ENCODE measurements around the gene B4GALT4. TPM values are rescaled to one million over a fixed set of nuclear protein-coding genes. Genes with fewer than 3 reads are reported as not detected.

The B4GALT4 gene
- total and polyA plus RNA-seq, 2 donors (not counting 3 experiments of a cell fraction or from before 2014, with no cell fraction given): 3.7 to 7.1 TPM

DNA sequence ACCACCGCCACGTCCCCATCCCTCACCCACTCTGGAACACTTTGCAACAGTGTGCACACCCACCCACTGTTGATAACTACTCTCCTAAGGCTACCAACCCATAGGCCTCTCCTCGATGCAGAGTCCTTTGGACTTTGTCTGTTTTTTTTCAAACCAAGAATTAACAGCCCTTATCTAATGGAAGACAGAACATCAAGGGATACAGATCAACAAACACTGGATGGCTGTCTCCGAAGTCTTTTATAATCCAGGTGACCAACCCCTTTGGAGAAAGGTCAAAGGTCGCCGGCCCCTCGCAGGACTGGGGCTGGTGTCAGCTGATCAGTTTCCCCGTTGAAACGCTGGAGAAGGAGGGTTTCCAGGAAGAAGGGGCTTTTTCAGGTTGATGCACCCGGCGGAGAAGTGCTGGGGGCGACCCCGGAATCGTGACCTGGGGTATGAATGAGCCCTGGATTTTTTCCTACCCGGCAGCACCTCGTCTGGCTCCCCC, 532 bp downstream of the B4GALT4 start:
- intact Hi-C loops (cut with micrococcal nuclease) (loop anchor here (2.0 kb wide), 1 partner anchor 55 kb away; the partner anchor contains the start of gene ARHGAP31), dilution Hi-C loops (cut with MboI; ENCODE audit: extremely low pct_ligation_motif_present, low sequenced_read_pairs) (no loop called here)
- FAIRE-seq: no peak
- H3K9me1 ChIP-seq (replicated peaks; ENCODE audit: control insufficient read depth, extremely low read depth, insufficient read depth, low read length): no peaks in the 10 kb centered on the region
- no peaks in the 10 kb centered on the region for H3K27me3 ChIP-seq (ENCODE audit: control insufficient read depth in 2 of 2, insufficient read depth in 2 of 2, low read length in 2 of 2)
- peak overlapping the region; percentile 71 for H3K27ac ChIP-seq (ENCODE audit: insufficient read depth, low read depth, low read length)
- peak overlapping the region; percentile 61 for H3K4me2 ChIP-seq (ENCODE audit: insufficient read depth, low read length)
- H3K4me3 ChIP-seq (replicated peaks in 1 of 3; ENCODE audit: insufficient read depth in 1 of 3, low read depth in 1 of 3, low read length in 3 of 3): peak overlapping the region; percentile 39 to 78 (median 71)
- H3K79me2 ChIP-seq (ENCODE audit: control insufficient read depth, insufficient read depth, low read length): no peaks in the 10 kb centered on the region
- POLR2A ChIA-PET: interaction anchor here (1.0 to 1.5 kb wide), 2 partner anchors 18 to 109 kb away, joined by 4 read pairs; no protein-coding TSS in a partner anchor
- TF ChIP-seq, protein P1, sequence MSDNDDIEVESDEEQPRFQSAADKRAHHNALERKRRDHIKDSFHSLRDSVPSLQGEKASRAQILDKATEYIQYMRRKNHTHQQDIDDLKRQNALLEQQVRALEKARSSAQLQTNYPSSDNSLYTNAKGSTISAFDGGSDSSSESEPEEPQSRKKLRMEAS (IDR thresholded peaks at IDR 0.05; ENCODE audit: insufficient read depth, insufficient read length): no peak
- no peak for TF ChIP-seq FOS (IDR thresholded peaks at IDR 0.05; ENCODE audit: borderline replicate concordance, insufficient read depth, low read length)
- CTCF ChIA-PET: interaction anchor here (0.9 to 2.2 kb wide), 15 partner anchors 9 to 441 kb away, joined by 3 to 36 read pairs (median 7); partner anchors contain the start of genes ARHGAP31, COX17, IGSF11 and TEX55
- H2AFZ ChIP-seq (ENCODE audit: low read depth, low read length): peak overlapping the region; percentile 69
- BruUV-seq (replicated peaks): TSS peak; percentile 34
- peaks cover 13% of the 10 kb centered on the region for H3K4me1 ChIP-seq (ENCODE audit: control insufficient read depth, extremely low read depth, insufficient read depth, low read length)
- H4K20me1 ChIP-seq (replicated peaks; ENCODE audit: control insufficient read depth, extremely low read depth, insufficient read depth, low read length): no peaks in the 10 kb centered on the region
- no peak for DNase-seq (ENCODE audit: low read depth, low spot score)
- peak overlapping the region; percentile 84 for H3K9ac ChIP-seq (replicated peaks; ENCODE audit: extremely low read depth, insufficient read depth, low read length)
- peaks cover 0 to 3% of the 10 kb centered on the region in 2 experiments for H3K36me3 ChIP-seq (ENCODE audit: control insufficient read depth in 2 of 2, extremely low read depth in 1 of 2, insufficient read depth in 2 of 2, low read length in 2 of 2)
- no peaks in the 10 kb centered on the region for H3K9me3 ChIP-seq (replicated peaks; ENCODE audit: control insufficient read depth, insufficient read depth, low read length)

DNA sequence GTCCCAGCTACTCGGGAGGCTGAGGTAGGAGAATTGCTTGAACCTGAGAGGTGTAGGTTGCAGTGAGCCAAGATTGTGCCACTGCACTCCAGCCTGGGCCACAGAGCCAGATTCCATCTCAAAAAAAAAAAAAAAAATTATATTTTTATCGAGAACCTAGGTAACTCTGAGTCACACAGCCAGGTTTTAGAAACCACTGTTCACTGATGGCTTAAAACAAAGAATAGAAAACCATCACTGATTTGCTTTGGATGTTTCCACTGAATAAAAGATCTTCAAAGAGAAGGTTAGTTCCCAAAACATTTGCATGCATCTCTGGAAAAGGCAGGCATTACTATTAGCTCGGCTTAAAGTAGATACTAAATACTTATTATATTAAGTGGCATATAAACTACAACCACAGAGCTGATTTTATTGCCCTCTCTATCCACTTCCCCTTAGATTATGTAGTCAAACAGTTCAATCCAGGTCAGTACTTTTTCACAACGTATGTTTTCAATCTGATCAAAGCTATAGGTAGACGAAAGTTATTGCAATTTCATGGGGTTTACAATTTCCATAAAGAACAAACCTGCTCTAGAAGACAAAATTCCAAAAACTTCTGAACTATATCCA, 1.4 kb downstream of the B4GALT4 start:
- ChIA-PET CTCF (interaction anchor here (0.9 kb wide), 1 partner anchor 442 kb away, joined by 3 read pairs; no protein-coding TSS in a partner anchor), POLR2A (no interaction called here)
- dilution Hi-C loops (cut with MboI; ENCODE audit: extremely low pct_ligation_motif_present, low sequenced_read_pairs): no loop called here
- DNase-seq (ENCODE audit: low read depth, low spot score) (peak; percentile 11), FAIRE-seq (no peak)
- H3K27ac ChIP-seq (ENCODE audit: insufficient read depth, low read depth, low read length): no peak overlapping the region
- no peaks in the 10 kb centered on the region for H4K20me1 ChIP-seq (replicated peaks; ENCODE audit: control insufficient read depth, extremely low read depth, insufficient read depth, low read length)
- H3K9me3 ChIP-seq (replicated peaks; ENCODE audit: control insufficient read depth, insufficient read depth, low read length): no peaks in the 10 kb centered on the region
- peak overlapping the region; percentile 84 for H3K9ac ChIP-seq (replicated peaks; ENCODE audit: extremely low read depth, insufficient read depth, low read length)
- peaks cover 13% of the 10 kb centered on the region for H3K4me1 ChIP-seq (ENCODE audit: control insufficient read depth, extremely low read depth, insufficient read depth, low read length)
- no peaks in the 10 kb centered on the region for H3K9me1 ChIP-seq (replicated peaks; ENCODE audit: control insufficient read depth, extremely low read depth, insufficient read depth, low read length)
- BruUV-seq (replicated peaks): no TSS peak
- no peak for TF ChIP-seq POLR2A (IDR thresholded peaks at IDR 0.05; ENCODE audit: low read depth, low read length)
- TF ChIP-seq MYC (IDR thresholded peaks at IDR 0.05; ENCODE audit: low read depth, low read length): no peak
- TF ChIP-seq EZH2 (IDR thresholded peaks at IDR 0.05; ENCODE audit: borderline replicate concordance, low read depth, low read length, severe bottlenecking): no peak
- H3K4me2 ChIP-seq (ENCODE audit: insufficient read depth, low read length): peak overlapping the region; percentile 61
- H3K79me2 ChIP-seq (ENCODE audit: control insufficient read depth, insufficient read depth, low read length): no peaks in the 10 kb centered on the region
- intact Hi-C loops (cut with micrococcal nuclease): no loop called here
- no peaks in the 10 kb centered on the region for H3K27me3 ChIP-seq (ENCODE audit: control insufficient read depth in 2 of 2, insufficient read depth in 2 of 2, low read length in 2 of 2)
- peaks cover 0 to 3% of the 10 kb centered on the region in 2 experiments for H3K36me3 ChIP-seq (ENCODE audit: control insufficient read depth in 2 of 2, extremely low read depth in 1 of 2, insufficient read depth in 2 of 2, low read length in 2 of 2)
- no peak overlapping the region for H2AFZ ChIP-seq (ENCODE audit: low read depth, low read length)
- peak overlapping the region in 2 of 3 experiments; percentile 71 to 78 for H3K4me3 ChIP-seq (replicated peaks in 1 of 3; ENCODE audit: insufficient read depth in 1 of 3, low read depth in 1 of 3, low read length in 3 of 3)
